HG02852 (cell line): ENCODE measurements around the gene SRCAP.
"Not testable (repeated sequence)": the region's sequence is repeated elsewhere in the genome, so short reads cannot be mapped to it uniquely, and the experiment has no call there.

Experiments
- ATAC-seq: cut with Tn5 transposase; IDR thresholded peaks from one replicate; pipeline ENCODE4 v1.9.1; 2021; ENCODE audit warnings: mild to moderate bottlenecking, moderate library complexity; ENCODE audit not compliant: unreplicated experiment

SRCAP gene

DNA sequence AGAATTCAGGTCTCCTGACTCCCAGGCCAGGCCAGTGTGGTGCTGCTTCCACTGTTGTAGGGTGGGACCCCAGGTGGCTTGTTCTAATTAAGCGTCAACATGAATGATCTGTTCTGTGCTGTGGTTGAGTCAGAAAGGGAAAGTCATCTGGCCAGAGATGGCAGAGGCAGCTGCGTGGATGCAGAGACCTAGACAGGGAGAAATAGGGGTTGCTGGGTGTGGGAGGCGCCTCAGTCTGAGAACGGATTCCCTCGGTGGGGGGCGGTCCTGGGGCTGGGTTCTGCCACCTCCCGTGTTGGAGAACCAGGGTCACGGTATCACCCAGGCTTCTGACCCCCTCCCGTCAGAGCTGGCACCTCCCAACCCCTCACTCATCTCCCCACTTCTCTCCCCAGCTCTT is 35.2 kb upstream of the SRCAP start:
- ATAC-seq = no peak

DNA sequence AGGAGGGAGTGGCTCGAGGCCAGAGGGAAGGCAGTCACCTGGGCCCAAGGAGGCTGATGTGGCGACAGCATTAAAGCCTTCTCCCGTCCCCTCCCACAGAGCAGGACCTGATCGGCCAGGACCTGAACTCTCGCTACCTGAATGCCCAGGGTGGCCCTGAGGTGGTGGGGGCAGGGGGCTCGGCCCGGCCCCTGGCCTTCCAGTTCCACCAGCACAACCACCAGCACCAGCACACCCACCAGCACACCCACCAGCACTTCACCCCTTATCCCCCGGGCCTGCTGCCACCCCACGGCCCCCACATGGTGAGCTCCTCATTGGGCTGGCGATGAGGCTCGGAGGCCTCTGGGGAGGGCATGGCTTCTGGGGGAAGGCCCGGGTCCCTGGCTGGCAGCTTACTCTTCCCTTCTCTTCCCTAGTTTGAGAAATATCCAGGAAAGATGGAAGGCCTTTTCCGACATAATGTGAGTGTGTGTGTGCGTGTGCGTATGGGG is 34.3 kb upstream of the SRCAP start:
- ATAC-seq = no peak

DNA sequence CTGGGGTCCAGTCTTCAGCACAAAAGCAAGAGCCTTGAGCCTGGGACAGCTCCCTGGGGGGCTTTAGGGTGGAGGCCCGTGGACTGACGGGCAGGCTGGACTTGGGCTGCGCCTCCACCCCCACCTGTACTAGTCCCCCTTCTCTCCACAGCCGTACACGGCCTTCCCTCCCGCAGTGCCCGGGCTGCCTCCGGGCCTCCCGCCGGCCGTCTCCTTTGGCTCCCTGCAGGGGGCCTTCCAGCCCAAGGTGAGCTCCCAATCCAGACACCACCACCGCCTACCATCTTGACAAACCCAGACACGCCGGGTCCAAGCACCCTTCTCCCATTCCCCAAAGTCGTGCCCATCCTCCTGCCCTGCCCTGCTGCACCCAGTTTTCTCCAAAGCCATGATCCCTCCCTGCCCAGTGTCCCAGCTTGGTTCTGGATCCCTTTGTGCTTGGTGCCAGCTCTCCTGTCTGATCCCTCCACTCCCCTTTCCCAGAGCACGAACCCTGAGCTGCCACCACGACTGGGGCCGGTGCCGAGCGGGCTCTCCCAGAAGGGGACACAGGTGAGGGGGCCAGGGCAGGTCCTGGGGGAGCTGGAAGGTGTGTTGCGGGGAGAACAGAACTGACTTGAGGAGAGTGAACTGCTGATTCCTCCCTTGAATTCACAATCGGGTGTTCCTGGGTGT is 33.7 kb upstream of the SRCAP start:
- no peak for ATAC-seq

DNA sequence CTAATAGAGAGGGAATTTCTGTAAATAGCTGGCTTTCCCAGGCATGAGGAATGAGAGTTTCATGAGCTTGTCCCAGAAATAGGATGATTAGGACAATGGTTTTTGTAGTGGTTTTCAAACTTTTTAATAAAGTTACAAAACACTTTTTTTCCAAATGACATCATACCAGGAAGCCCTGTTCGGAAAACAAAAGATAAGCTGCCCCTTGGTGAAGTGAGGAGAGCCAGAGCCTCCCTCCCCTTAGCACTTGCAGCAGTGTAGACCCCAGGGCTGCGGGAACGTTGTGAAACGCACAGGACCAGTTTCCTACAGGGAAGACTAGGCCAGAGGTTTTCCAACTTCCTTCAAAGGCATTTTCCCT is 33.2 kb upstream of the SRCAP start:
- no peak for ATAC-seq

DNA sequence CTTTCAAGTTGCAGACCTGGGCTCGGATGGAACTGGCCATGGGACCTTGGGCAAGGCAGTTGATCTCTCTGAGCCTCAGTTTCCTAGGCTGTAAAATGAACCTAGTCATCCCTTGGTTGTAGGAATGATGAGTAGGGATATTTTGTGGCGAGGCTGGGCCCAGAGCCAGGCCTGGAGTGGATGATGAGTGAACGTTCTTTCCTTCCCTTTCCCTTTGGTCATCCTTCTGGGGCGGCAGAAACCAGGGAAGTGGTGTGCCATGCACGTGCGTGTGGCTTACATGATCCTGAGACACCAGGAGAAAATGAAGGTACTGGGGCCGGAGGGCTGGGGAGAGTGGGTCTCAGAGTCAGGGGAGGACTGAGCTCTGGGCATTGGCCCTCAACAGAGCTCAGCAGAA is 32.3 kb upstream of the SRCAP start:
- no peak for ATAC-seq

DNA sequence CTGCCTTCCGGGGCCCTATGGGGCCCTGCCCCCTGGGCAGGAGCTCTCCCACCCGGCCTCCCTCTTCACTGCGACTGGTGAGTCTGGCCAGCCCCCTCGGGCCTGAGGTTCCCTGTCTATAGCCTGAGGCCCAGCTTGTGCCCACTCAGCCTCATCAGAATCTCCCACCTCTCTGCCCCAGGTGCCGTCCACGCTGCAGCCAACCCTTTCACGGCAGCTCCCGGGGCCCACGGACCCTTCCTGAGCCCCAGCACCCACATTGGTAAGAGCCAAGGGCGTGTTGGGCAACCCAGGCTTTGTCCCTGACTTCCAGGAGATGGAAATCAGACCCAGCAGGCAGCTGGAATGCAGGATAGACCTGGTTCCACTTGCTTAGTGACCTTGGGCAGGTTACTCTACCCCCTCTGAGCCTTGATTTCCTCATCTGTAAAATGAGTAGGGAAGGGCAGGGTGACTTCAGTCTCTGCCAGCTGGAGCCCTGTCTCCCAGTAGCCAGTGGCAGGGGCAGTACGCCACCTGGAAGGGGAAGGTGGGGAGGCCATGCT is 31.5 kb upstream of the SRCAP start:
- ATAC-seq = no peak

DNA sequence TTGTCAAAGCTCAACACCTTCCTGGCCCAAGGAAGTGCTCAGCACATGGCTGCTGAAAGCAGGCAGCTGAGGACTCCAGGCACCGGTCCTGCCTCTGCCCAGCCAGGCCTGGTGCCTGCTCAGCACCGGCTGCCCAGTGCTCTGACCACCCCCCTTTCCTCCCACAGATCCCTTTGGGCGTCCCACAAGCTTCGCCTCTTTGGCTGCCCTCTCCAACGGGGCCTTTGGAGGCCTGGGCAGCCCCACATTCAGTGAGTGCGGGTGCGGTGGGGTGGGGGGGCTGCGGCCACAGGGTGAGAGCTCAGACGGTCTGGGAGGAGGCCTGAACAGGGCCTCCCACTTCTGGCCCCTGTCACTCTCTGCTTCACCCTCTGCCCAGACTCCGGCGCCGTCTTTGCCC is 30.6 kb upstream of the SRCAP start:
- ATAC-seq = no peak

DNA sequence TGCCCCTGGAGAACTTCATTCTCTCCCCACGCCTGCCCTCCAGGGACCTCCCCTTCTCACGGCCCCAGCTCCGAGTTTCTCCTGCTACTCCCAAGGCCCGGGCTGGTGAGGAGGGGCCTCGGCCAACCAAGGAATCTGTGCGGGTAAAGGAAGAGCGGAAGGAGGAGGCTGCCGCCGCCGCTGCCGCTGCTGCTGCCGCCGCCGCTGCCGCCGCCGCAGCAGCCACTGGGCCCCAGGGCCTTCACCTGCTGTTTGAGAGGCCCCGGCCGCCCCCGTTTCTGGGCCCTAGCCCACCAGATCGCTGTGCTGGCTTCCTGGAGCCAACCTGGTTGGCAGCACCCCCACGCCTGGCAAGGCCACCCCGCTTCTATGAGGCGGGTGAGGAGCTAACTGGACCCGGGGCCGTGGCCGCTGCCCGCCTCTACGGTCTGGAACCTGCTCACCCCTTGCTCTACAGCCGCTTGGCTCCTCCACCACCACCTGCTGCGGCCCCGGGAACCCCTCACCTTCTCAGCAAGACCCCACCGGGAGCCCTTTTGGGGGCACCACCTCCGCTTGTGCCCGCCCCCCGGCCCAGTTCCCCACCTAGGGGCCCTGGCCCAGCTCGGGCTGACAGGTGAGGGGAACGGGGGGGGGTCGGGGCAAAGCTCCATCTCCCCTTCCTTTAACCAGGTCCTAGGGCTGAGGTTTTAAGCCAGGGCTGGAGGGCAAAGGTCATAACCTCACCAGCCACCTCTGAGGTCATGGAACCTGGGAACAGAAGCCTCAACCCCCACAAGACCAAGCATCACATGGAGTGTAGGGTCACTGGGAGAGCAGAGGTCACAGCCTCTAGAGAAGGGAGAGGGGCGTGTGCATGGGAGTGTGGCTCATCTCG is 29.7 kb upstream of the SRCAP start:
- no peak for ATAC-seq

DNA sequence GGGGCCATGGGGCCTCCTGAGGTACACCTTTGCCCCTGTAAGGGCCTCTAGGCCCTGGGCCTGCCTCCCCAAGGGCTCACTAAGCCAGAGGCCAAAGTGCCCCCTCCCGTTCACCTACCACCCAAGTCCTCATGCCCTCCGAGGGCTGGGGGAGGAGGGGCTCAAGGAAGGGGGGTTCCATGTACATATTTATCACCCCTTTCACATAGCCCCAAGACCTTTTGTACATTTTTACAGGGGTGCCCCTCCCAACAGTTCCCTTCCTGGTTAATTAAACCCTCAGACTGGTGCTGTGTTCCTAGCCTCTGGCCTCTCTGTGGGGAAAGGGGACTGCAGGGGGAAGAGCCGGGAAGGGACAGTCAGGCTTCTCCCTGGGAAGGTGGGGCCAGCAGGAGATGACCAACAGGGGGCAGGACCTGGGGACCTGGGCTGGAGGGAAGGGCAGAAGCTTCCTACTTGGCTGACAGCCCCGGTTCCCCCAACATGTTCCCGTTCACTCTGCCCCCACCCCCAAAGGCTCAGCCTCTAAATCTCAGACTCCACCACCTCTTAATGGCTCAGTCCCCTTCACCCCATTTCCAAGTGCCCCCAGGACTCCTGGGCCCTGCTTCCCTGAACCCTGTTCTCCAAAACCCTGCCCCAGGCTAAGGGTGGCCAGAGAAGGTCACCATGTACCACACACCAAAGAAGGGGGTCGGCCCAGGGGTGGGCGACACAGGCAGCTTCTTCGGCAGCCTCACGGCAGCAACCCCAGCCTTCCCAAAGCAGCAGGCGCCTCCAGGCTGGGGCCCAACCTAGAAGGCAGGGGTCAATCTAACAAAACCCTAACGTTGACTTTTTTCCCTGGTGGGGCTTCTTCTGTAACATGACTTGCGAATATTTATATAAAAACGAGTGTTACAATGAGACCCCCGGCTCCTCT is 28.8 kb upstream of the SRCAP start:
- no peak for ATAC-seq

DNA sequence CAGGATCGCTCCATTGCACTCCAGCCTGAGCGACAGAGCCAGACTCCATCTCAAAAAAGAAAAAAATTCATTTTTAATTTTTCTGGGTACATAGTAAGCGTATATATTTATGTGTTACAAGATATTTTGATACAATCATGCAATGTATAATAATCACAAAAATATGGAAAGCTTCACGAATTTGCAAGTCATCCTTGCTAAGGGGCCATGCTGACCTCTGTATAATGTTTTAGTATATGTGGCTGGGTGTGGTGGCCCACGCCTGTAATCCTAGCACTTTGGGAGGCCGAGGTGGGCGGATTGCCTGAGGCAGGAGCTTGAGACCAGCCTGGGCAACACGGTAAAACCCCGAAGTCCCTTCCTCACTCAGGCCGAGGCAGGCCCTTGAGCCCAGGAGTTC is 23.8 kb upstream of the SRCAP start:
- ATAC-seq = no peak

DNA sequence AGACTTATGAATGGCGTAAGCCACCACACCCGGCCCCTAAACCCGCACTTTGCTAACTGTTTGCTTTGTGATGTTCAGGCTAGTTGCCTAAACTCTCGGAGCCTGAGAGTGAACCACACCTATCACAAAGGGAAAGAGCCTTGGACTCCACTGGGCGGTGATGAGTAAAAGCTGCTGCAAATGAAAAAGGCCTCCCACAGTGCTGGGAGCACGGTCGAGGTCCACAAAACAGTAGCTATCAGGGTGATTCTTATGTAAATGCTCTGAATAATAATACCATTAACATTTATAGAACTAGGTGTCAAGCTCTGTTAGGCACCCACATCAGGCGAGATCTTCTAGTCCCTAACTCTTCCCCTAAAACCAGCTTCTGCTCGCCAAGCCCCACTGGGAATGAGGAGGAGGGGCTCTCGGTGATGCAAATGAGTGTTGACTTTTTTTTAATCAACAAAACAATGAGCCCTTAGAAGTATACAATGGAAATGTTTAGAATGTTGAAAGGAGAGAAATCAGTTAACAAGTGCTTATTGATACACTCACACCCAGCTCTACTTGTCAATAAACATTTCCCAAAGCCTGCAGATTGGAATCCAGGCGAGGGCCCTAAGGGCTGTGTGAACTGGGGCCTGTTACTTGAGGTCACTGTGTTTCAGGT is 20.9 kb upstream of the SRCAP start:
- ATAC-seq = no peak

DNA sequence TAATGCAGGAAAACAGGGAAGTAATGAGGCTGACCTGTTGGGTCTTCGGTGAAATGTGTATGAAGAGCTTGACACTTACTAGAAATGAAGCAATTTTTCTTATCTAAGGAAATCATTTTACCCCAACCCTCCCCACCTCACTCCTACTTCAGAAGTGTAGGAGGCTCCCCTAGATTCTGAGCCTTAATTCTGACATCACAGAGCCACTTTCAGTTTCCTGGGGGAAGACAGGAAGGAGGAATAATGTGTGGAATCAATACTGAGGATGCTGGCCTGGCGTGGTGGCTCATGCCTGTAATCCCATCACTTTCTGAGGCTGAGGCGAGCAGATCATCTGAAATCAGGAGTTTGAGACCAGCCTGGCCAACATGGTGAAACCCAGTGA is 20.4 kb upstream of the SRCAP start:
- ATAC-seq = no peak

DNA sequence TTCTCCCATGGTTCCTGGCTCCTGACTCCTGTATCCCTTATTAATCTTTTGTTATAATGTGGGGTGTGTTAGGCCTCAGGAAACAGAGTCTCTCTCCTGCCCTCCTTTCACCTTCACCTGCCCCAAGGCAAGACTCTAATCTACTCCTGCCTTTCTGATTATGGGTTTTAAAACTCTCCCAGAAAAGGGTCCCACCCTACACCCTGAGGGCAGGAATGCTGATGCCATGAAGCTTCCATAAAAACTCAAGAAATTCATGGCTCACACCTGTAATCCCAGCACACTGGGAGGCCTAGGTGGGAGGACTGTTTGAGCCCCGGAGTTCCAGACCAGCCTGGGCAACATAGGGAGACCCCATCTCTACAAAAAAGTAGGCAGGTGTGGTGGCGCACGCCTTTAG is 18.6 kb upstream of the SRCAP start:
- ATAC-seq = no peak

DNA sequence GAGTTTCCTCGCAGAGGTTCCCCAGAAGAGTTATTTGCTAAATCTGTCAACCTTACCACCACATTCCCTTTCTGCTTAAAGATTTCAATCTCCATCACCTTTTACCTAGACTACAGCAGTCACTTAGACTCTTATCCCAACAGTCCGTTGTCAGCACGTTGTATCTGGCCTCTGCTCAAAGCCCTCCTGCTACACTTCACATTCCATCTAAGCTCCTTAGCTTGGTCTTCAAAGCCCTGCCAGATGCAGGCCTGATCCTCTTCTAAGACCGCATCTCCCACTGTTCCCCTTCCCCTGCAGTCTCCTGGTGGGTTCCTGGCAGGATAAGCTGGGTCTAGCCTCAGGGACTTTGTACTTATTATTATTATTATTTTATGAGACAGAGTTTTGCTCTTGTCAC is 10.3 kb upstream of the SRCAP start:
- no peak for ATAC-seq

DNA sequence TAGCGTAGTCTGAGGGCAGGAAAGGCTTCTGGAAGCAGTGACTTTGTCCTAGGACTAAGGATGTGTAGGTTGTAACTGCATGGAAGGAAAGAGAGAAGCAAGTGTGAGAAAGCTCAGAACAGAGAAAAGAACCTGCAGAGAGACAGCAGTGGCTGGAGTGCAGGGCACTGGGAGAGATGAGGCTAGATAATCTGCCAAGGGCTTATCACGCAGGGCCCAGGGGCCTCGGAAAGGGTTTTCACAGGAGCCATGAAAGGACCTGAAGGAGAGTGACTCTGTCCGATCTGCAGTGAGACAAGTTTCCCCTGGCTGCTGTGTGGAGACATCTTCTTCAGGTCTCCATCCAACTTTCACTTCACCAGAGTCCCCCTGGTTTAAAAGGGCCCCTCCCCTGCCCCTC is 7.1 kb upstream of the SRCAP start:
- ATAC-seq = no peak

DNA sequence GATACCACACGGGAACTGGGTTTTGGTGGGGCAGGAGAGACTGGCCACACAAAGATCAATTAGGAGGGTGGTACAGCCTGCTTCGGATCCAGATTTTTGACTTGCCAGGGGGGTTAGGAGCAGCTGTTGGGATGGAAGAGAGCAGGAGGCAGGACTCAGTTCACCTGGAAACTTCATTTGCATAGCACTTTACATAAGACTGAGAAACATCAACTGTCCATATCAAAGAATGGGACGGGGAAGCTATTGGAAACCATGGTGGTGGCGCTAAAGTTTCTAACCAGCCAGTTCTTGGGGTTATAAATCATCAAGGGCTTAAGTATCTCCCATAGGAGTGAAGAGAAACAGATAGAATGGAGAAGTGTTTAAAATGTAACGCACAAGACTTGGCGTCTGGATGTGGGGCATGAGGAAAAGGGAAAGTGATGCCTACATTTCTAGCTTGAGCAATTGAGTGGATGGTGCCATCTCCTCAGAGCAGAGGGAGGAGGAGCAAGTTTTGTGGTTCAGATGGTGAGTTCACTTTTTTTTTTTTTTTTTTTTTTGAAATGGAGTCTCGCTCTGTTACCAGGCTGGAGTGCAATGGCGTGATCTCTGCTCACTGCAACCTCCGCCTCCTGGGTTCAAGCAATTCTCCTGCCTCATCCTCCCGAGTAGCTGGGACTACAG is 6.4 kb upstream of the SRCAP start:
- no peak for ATAC-seq

DNA sequence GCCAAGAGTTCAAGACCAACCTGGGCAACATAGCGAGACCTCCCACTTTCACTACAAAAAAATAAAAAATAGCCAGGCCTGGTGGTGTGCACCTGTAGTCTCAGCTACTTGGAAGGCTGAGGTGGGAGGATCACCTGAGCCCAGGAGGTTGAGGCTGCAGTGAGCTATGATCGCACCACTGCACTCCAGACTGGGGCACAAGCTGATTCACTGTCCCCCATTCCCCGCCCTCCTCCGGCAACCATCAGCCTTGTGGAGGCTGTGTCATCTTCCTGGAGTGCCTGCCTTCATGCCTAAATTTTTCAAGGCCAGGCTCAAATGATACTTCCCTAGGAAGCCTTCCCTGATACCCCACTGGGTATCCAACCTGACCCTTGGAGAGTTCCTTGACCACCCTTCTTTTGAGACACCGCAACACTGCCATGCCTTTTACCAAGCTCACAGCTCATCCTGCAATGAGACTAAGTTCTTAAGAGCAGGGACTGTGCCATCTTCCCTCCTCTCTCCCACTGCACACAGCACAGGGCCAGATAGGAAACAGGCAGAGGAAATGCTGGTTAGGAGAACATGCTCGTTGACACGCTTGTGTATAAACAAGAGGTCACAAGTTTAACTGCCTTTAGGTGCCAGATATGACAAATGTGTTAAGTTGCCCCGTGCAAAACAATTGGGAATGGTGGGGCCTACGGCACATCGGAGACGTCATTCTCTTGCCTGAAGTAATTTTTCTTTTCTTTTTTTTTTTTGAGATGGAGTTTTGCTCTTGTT is 3.9 kb upstream of the SRCAP start:
- no peak for ATAC-seq

DNA sequence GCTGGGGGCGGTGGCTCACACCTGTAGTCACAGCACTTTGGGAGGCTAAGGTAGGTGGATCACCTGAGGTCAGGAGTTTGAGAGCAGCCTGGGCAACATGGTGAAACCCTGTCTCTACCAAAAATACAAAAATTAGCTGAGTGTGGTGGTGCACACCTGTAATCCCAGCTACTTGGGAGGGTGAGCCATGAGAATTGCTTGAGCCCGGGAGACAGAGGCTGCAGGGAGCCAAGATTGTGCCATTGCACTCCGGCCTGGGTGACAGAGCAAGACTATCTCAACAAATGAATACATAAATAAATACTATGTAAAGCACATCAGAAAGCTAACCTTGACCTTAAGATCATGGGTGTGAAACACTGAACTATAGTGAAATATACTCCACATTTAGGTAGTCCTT is 2.3 kb upstream of the SRCAP start:
- ATAC-seq = not testable (repeated sequence)
